Choroid plexus epithelial cell (primary cell): Measurements from ENCODE around the gene GMDS.
A peak's percentile ranks its signal among the peaks of the same experiment; 100 is the strongest.

Experiments used
- DNase-seq: peaks from one replicate; pipeline ENCODE4 v3.0.0-alpha.2; 2010; ENCODE audit warnings: low read depth
- H3K4me3 ChIP-seq: 2 replicates; pipeline ENCODE4 v1.5.1; 2011; ENCODE audit warnings: low read depth, mild to moderate bottlenecking, control low read depth, low read length, moderate library complexity
- CTCF ChIP-seq: conservative IDR thresholded peaks from 2 replicates; pipeline ENCODE4 v1.5.1; 2011; ENCODE audit warnings: low read depth, mild to moderate bottlenecking, control low read depth, inconsistent platforms, low read length, moderate library complexity

The GMDS gene

GRCh38 chr6:1893470-1894130 lies 351.8 kb downstream of the GMDS start:
- H3K4me3 ChIP-seq, result no peak overlapping the region
- peak; percentile 77 for TF ChIP-seq CTCF
- peak; percentile 62 for DNase-seq

GRCh38 chr6:1892716-1893115 lies 352.7 kb downstream of the GMDS start:
- no peak for DNase-seq
- no peak for TF ChIP-seq CTCF
- no peak overlapping the region for H3K4me3 ChIP-seq

GRCh38 chr6:1890987-1891386 lies 354.4 kb downstream of the GMDS start:
- DNase-seq, result no peak
- no peak for TF ChIP-seq CTCF
- no peak overlapping the region for H3K4me3 ChIP-seq

- peak; percentile 31 for DNase-seq
- TF ChIP-seq CTCF, result no peak
- no peak overlapping the region for H3K4me3 ChIP-seq
Observed at GRCh38 chr6:1890071-1890470, 355.3 kb downstream of the GMDS start.

GRCh38 chr6:1885576-1886011 lies 359.8 kb downstream of the GMDS start:
- no peak for TF ChIP-seq CTCF
- DNase-seq, result peak; percentile 52
- H3K4me3 ChIP-seq, result peak overlapping the region; percentile 31

GRCh38 chr6:1884313-1884712 lies 361.1 kb downstream of the GMDS start:
- H3K4me3 ChIP-seq, result no peak overlapping the region
- DNase-seq, result no peak
- no peak for TF ChIP-seq CTCF

- H3K4me3 ChIP-seq, result no peak overlapping the region
- TF ChIP-seq CTCF, result no peak
- DNase-seq, result no peak
Observed at GRCh38 chr6:1878330-1878729, 367.1 kb downstream of the GMDS start.
